H1 (cell line): ENCODE results near the gene UQCC3. TPM values are rescaled to one million over a fixed set of nuclear protein-coding genes. Genes with fewer than 3 reads are reported as not detected.
A peak's percentile ranks its signal among the peaks of the same experiment; 100 is the strongest.

Experiments
- CTBP2 ChIP-seq: IDR thresholded peaks from 2 replicates; pipeline ENCODE4 v1.7.0; 2011; ENCODE audit warnings: borderline replicate concordance, mild to moderate bottlenecking, moderate library complexity, mixed read lengths, low read length; ENCODE audit not compliant: insufficient read depth, insufficient read length
- PHF8 ChIP-seq: fragments of 200-600 bp; sonication (generic); conservative IDR thresholded peaks from 2 replicates; pipeline ENCODE4 v1.7.1; 2012; ENCODE audit warnings: low read depth, mild to moderate bottlenecking, inconsistent platforms, low read length, moderate library complexity
- RXRA ChIP-seq: IDR thresholded peaks from 2 replicates; pipeline ENCODE4 v1.6.1; 2011; ENCODE audit warnings: low read depth, mild to moderate bottlenecking, low read length, moderate library complexity; ENCODE audit not compliant: insufficient read depth
- TAF7 ChIP-seq: optimal IDR thresholded peaks from 2 replicates; pipeline ENCODE3; 2011; ENCODE audit warnings: low read depth, mild to moderate bottlenecking, inconsistent platforms, low read length, moderate library complexity, borderline replicate concordance
- polyA plus RNA-seq, 7 experiments: library from polyadenylated mRNA; depleted of rRNA in 3 of 7; stranded (reverse) in 5 of 7; unstranded in 2 of 7; fragments of >200 nt in 5 of 7; fragments of 200-250 nt in 2 of 7; gene quantifications; 1 replicate in 5 of 7; 2 replicates in 1 of 7; 4 replicates in 1 of 7; pipeline versions ENCODE4 v1.2.1 to v1.2.3, GENCODE V29; 2011 to 2013; ENCODE audit warnings: missing spikeins in 2 of 7, mixed read lengths in 2 of 7
- total RNA-seq: library from RNA; stranded (reverse); fragmentation: NEBNext Ultra II Directional; extraction: Animal tissue kit (Norgen Biotek cat#: 25700); gene quantifications from 2 replicates; pipeline ENCODE4 v1.2.1, GENCODE V29; 2021

UQCC3 gene
- total and polyA plus RNA-seq, 2 of the 8 experiments (the other 6 are each of a cell fraction or from before 2014, with no cell fraction given) = 14.2 to 15.7 TPM

- TF ChIP-seq CTBP2 (no peak), PHF8 (0 out of 2 replicates have a peak, but pooled peaks have one; percentile 23), RXRA (no peak), TAF7 (no peak)
Observed at GRCh38 chr11:62708793-62709192, 37.3 kb downstream of the UQCC3 start (continued).
